ENCODE results near the gene MYB. TPM values are rescaled to one million over a fixed set of nuclear protein-coding genes. Genes with fewer than 3 reads are reported as not detected.

Gene MYB
- total and polyA plus RNA-seq, 2 of the 13 experiments (the other 11 are each of a cell fraction or from before 2014, with no cell fraction given): 0.04 to 0.20 TPM

DNA sequence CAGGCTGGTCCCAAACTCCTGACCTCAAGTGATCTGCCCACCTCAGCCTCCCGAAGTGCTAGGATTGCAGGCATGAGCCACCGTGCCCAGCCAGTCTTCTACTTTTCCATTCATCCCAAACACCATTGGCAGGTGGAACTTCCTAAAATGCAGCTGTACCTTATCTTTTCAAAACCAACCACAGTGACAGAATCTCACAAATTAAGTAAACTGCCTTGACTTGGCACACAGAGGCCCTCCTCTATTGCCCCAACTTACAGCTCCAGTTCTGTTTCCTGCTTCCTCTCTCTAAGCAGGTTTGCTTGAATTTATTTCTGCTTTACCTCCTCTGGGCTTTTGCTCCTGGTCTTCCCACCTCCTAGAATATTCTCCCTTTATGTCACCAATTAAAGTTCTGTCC lies 7.6 kb downstream of the MYB start:
- no peak for TF ChIP-seq SSRP1 (CRISPR knock-in tag; IDR thresholded peaks at IDR 0.05)
- no peak for TF ChIP-seq HIVEP1 (CRISPR knock-in tag; IDR thresholded peaks at IDR 0.05)
- TF ChIP-seq ZSCAN9 (CRISPR knock-in tag; IDR thresholded peaks at IDR 0.05; ENCODE audit: borderline replicate concordance): no peak
- TF ChIP-seq, protein P1, sequence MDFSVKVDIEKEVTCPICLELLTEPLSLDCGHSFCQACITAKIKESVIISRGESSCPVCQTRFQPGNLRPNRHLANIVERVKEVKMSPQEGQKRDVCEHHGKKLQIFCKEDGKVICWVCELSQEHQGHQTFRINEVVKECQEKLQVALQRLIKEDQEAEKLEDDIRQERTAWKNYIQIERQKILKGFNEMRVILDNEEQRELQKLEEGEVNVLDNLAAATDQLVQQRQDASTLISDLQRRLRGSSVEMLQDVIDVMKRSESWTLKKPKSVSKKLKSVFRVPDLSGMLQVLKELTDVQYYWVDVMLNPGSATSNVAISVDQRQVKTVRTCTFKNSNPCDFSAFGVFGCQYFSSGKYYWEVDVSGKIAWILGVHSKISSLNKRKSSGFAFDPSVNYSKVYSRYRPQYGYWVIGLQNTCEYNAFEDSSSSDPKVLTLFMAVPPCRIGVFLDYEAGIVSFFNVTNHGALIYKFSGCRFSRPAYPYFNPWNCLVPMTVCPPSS (IDR thresholded peaks at IDR 0.05): no peak
- TF ChIP-seq, protein P2, sequence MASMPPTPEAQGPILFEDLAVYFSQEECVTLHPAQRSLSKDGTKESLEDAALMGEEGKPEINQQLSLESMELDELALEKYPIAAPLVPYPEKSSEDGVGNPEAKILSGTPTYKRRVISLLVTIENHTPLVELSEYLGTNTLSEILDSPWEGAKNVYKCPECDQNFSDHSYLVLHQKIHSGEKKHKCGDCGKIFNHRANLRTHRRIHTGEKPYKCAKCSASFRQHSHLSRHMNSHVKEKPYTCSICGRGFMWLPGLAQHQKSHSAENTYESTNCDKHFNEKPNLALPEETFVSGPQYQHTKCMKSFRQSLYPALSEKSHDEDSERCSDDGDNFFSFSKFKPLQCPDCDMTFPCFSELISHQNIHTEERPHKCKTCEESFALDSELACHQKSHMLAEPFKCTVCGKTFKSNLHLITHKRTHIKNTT (CRISPR knock-in tag; IDR thresholded peaks at IDR 0.05): no peak
- no peak for TF ChIP-seq MAFK (conservative IDR thresholded peaks at IDR 0.05 in 1 of 2, IDR thresholded peaks at IDR 0.05 in 1 of 2; ENCODE audit: low read length in 2 of 2)
- TF ChIP-seq, protein P3, sequence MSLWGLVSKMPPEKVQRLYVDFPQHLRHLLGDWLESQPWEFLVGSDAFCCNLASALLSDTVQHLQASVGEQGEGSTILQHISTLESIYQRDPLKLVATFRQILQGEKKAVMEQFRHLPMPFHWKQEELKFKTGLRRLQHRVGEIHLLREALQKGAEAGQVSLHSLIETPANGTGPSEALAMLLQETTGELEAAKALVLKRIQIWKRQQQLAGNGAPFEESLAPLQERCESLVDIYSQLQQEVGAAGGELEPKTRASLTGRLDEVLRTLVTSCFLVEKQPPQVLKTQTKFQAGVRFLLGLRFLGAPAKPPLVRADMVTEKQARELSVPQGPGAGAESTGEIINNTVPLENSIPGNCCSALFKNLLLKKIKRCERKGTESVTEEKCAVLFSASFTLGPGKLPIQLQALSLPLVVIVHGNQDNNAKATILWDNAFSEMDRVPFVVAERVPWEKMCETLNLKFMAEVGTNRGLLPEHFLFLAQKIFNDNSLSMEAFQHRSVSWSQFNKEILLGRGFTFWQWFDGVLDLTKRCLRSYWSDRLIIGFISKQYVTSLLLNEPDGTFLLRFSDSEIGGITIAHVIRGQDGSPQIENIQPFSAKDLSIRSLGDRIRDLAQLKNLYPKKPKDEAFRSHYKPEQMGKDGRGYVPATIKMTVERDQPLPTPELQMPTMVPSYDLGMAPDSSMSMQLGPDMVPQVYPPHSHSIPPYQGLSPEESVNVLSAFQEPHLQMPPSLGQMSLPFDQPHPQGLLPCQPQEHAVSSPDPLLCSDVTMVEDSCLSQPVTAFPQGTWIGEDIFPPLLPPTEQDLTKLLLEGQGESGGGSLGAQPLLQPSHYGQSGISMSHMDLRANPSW (CRISPR knock-in tag; IDR thresholded peaks at IDR 0.05; ENCODE audit: borderline replicate concordance): no peak
- no peak for TF ChIP-seq NR2F2 (IDR thresholded peaks at IDR 0.05; ENCODE audit: borderline replicate concordance, low read depth)
- no peak for TF ChIP-seq ZFP62 (CRISPR knock-in tag; IDR thresholded peaks at IDR 0.05)
- no peak for TF ChIP-seq PRMT3 (CRISPR knock-in tag; IDR thresholded peaks at IDR 0.05; ENCODE audit: borderline replicate concordance, low read depth)
- Histone ChIP-seq H3K4me3 (replicated peaks in 1 of 3; ENCODE audit: insufficient read depth in 1 of 3, low read depth in 2 of 3, low read length in 3 of 3) (no peak overlapping the region), H3K79me2 (ENCODE audit: insufficient read depth, low read length) (no peaks in the 10 kb centered on the region), H3K36me3 (replicated peaks in 1 of 2; ENCODE audit: control insufficient read depth in 1 of 2, insufficient read depth in 2 of 2, low read length in 2 of 2) (no peaks in the 10 kb centered on the region), H3K27me3 (ENCODE audit: control insufficient read depth in 1 of 2, insufficient read depth in 2 of 2, low read length in 2 of 2) (peaks cover 0 to 8% of the 10 kb centered on the region in 2 experiments; a peak in 3 of 5 replicates), H3K4me1 (ENCODE audit: insufficient read depth, low read length) (peaks cover under 1% of the 10 kb centered on the region; the same call in 1 of the 2 replicates), H3K27ac (ENCODE audit: extremely low read length, insufficient read depth, low read length) (no peak overlapping the region), H3K9ac (ENCODE audit: insufficient read depth, low read depth, low read length) (no peak overlapping the region), H2AFZ (ENCODE audit: low read length) (no peak overlapping the region), H3K9me3 (ENCODE audit: low read length) (no peaks in the 10 kb centered on the region), H4K20me1 (ENCODE audit: insufficient read depth, low read length) (no peaks in the 10 kb centered on the region), H3K4me2 (ENCODE audit: low read depth, low read length) (no peak overlapping the region)
- BruUV-seq (replicated peaks): no TSS peak
- intact Hi-C loops (cut with micrococcal nuclease; ENCODE audit: unreplicated experiment) (no loop called here), in situ Hi-C loops (cut with HindIII; ENCODE audit: extremely low pct_ligation_motif_present, low pct_unique_long_range_greater_than_20kb) (no loop called here)
- no peak for DNase-seq (ENCODE audit: low spot score)
- CTCF ChIA-PET (ENCODE audit: low intra/inter-chr PET ratio, low total read pairs): no interaction called here
- POLR2A ChIA-PET: no interaction called here
- ATAC-seq: no peak
- WGBS (ENCODE audit: low lambda C conversion rate): 84% methylated on average over 2 of the region's 2 CpGs
- FAIRE-seq: no peak
